Brain pericyte (primary cell): ENCODE measurements around the gene FTCDNL1.

ENCODE experiments used
- DNase-seq: peaks from one replicate; pipeline ENCODE4 v3.0.0-alpha.2; 2012; ENCODE audit warnings: low read depth, low spot score

Gene FTCDNL1

GRCh38 chr2:199842631-199843395, 8.2 kb downstream of the FTCDNL1 start:
- DNase-seq, result no peak

- DNase-seq, result no peak
These were observed 9.6 kb downstream of the FTCDNL1 start for GRCh38 chr2:199841409-199841808.

- no peak for DNase-seq
These were observed 12.6 kb downstream of the FTCDNL1 start for GRCh38 chr2:199838399-199838798.

GRCh38 chr2:199836943-199837342, 14.0 kb downstream of the FTCDNL1 start:
- no peak for DNase-seq

GRCh38 chr2:199833525-199833924, 17.5 kb downstream of the FTCDNL1 start:
- no peak for DNase-seq

- no peak for DNase-seq
These were observed 20.5 kb downstream of the FTCDNL1 start for GRCh38 chr2:199830531-199830930.

GRCh38 chr2:199829628-199830027, 21.4 kb downstream of the FTCDNL1 start:
- DNase-seq, result no peak

- no peak for DNase-seq
These were observed 31.2 kb downstream of the FTCDNL1 start for GRCh38 chr2:199819746-199820145.

GRCh38 chr2:199818754-199819153, 32.2 kb downstream of the FTCDNL1 start:
- no peak for DNase-seq

GRCh38 chr2:199818026-199818425, 33.0 kb downstream of the FTCDNL1 start:
- no peak for DNase-seq

GRCh38 chr2:199814817-199815211, 36.2 kb downstream of the FTCDNL1 start:
- no peak for DNase-seq

GRCh38 chr2:199814101-199814816, 36.7 kb downstream of the FTCDNL1 start:
- no peak for DNase-seq

GRCh38 chr2:199812493-199812892, 38.5 kb downstream of the FTCDNL1 start:
- no peak for DNase-seq

GRCh38 chr2:199811346-199811745, 39.6 kb downstream of the FTCDNL1 start:
- no peak for DNase-seq

- no peak for DNase-seq
These were observed 40.4 kb downstream of the FTCDNL1 start for GRCh38 chr2:199810422-199811171.

GRCh38 chr2:199807966-199808365, 43.0 kb downstream of the FTCDNL1 start:
- DNase-seq, result no peak

GRCh38 chr2:199806179-199806578, 44.8 kb downstream of the FTCDNL1 start:
- peak; percentile 70 for DNase-seq

- no peak for DNase-seq
These were observed 46.2 kb downstream of the FTCDNL1 start for GRCh38 chr2:199804831-199805230.

GRCh38 chr2:199798831-199799580, 52.0 kb downstream of the FTCDNL1 start:
- no peak for DNase-seq

GRCh38 chr2:199797431-199798403, 53.3 kb downstream of the FTCDNL1 start:
- no peak for DNase-seq
